AG04450 (cell line): ENCODE measurements around the gene TSC22D2. TPM values are rescaled to one million over a fixed set of nuclear protein-coding genes. Genes with fewer than 3 reads are reported as not detected.

Experiments used
- CTCF ChIA-PET: fragments of 300-600, 350-600 bp; formaldehyde crosslinking; extraction: SDS; loops from one replicate; lab custom pipeline; 2022; ENCODE audit warnings: antibody characterized with exemption, inconsistent platforms; lab: Charles Lee
- POLR2A ChIA-PET: fragments of 350-600 bp; formaldehyde crosslinking; extraction: SDS; loops from one replicate; lab custom pipeline; 2021; ENCODE audit warnings: antibody characterized with exemption, inconsistent platforms; lab: Yijun Ruan, JAX
- DNase-seq: peaks from one replicate; pipeline ENCODE4 v3.0.0-alpha.2; 2011; ENCODE audit warnings: low read depth, low spot score
- H3K27ac ChIP-seq: one replicate; pipeline ENCODE4 v1.5.1; 2012; ENCODE audit warnings: low read depth, low read length, control low read depth
- H3K27me3 ChIP-seq: one replicate; pipeline ENCODE4 v1.6.0; 2012; ENCODE audit warnings: low read length; ENCODE audit not compliant: control insufficient read depth, insufficient read depth
- H3K4me3 ChIP-seq: 2 replicates; pipeline ENCODE4 v1.5.1; 2011; ENCODE audit warnings: mild to moderate bottlenecking, low read depth, low read length, control low read depth
- H3K9me3 ChIP-seq: 2 replicates; pipeline ENCODE4 v1.5.1; 2012; ENCODE audit warnings: low read length; ENCODE audit not compliant: control insufficient read depth, insufficient read depth
- CTCF ChIP-seq: IDR thresholded peaks from 2 replicates; pipeline ENCODE4 v1.5.1; 2011; ENCODE audit warnings: low read depth, low read length, control low read depth, inconsistent platforms
- polyA plus RNA-seq: library from polyadenylated mRNA; depleted of rRNA; stranded (reverse); fragments of >200 nt; gene quantifications from 2 replicates; pipeline ENCODE4 v1.2.3, GENCODE V29; 2011

TSC22D2 gene
- polyA plus RNA-seq, 1 experiment = 28.4 TPM

- H3K4me3 ChIP-seq = no peak overlapping the region
- DNase-seq = no peak
- no peak for TF ChIP-seq CTCF
- H3K27ac ChIP-seq = no peak overlapping the region
- no peaks in the 10 kb centered on the region for H3K9me3 ChIP-seq
- no peaks in the 10 kb centered on the region for H3K27me3 ChIP-seq
- CTCF ChIA-PET = interaction anchor here (0.6 to 2.6 kb wide), 2 partner anchors 104 to 410 kb away, joined by 3 to 9 read pairs; no protein-coding TSS in a partner anchor
- POLR2A ChIA-PET = no interaction called here
Observed at GRCh38 chr3:150391161-150391560, 16.9 kb upstream of the TSC22D2 start.

- ChIA-PET POLR2A (no interaction called here), CTCF (interaction anchor here (1.3 kb wide), 1 partner anchor 95 kb away, joined by 3 read pairs; no protein-coding TSS in a partner anchor)
- no peak overlapping the region for H3K27ac ChIP-seq
- no peaks in the 10 kb centered on the region for H3K9me3 ChIP-seq
- H3K4me3 ChIP-seq = no peak overlapping the region
- TF ChIP-seq CTCF = no peak
- DNase-seq = no peak
- H3K27me3 ChIP-seq = no peaks in the 10 kb centered on the region
Observed at GRCh38 chr3:150393745-150394144, 14.4 kb upstream of the TSC22D2 start.

GRCh38 chr3:150394606-150395005 is 13.5 kb upstream of the TSC22D2 start:
- CTCF ChIA-PET = no interaction called here

GRCh38 chr3:150396491-150396890 is 11.6 kb upstream of the TSC22D2 start:
- ChIA-PET POLR2A (no interaction called here), CTCF (no interaction called here)
- Histone ChIP-seq H3K4me3 (no peak overlapping the region), H3K9me3 (no peaks in the 10 kb centered on the region), H3K27me3 (no peaks in the 10 kb centered on the region), H3K27ac (no peak overlapping the region)
- TF ChIP-seq CTCF = no peak
- DNase-seq = no peak

More at GRCh38 chr3:150394606-150395005, 13.5 kb upstream of the TSC22D2 start:
- Histone ChIP-seq H3K27ac (no peak overlapping the region), H3K9me3 (no peaks in the 10 kb centered on the region), H3K4me3 (no peak overlapping the region), H3K27me3 (no peaks in the 10 kb centered on the region)
- POLR2A ChIA-PET = interaction anchor here (0.5 to 0.6 kb wide), 2 partner anchors 14 to 317 kb away, joined by 3 to 4 read pairs; no protein-coding TSS in a partner anchor
- no peak for DNase-seq
- TF ChIP-seq CTCF = no peak

GRCh38 chr3:150396956-150397550 is 11.0 kb upstream of the TSC22D2 start:
- no peak overlapping the region for H3K4me3 ChIP-seq
- TF ChIP-seq CTCF = no peak
- no peaks in the 10 kb centered on the region for H3K27me3 ChIP-seq
- CTCF ChIA-PET = no interaction called here
- no peaks in the 10 kb centered on the region for H3K9me3 ChIP-seq
- POLR2A ChIA-PET = no interaction called here
- no peak for DNase-seq
- no peak overlapping the region for H3K27ac ChIP-seq
